Measurements from ENCODE around the gene HABP2. TPM values are rescaled to one million over a fixed set of nuclear protein-coding genes. Genes with fewer than 3 reads are reported as not detected.

Gene HABP2
- total and polyA plus RNA-seq, 2 experiments from 2014 or later: 0.06 TPM; not detected in 1

DNA sequence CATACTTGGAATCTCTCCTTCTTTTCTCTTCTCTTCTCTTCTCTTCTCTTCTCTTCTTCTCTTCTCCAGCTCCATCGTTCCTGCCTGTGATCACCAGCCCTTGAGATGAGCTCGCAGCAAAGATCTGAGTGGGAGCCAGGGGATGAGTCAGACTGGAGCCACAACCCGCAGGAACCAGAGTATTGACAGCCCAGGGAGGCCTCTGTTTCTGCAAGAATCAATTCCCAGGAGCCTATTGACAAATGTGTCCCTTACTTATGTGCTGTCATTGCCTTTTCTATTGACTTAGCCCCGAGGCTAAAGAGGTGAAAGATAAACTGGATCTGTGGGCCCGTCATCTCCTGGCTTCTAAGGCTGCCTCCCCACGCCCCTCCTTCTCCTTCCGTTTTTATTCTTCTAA lies 13.1 kb upstream of the HABP2 start:
- Histone ChIP-seq H3K4me1 (ENCODE audit: low read depth) (peaks cover 4% of the 10 kb centered on the region), H3K27me3 (no peaks in the 10 kb centered on the region), H3K4me3 (no peak overlapping the region), H3K27ac (no peak overlapping the region), H3K36me3 (no peaks in the 10 kb centered on the region), H3K9me3 (ENCODE audit: low read depth) (no peaks in the 10 kb centered on the region)
- peak in 1 of 2 donors; percentile 33 for DNase-seq (ENCODE audit: low read depth in 1 of 2, low spot score in 1 of 2)
- TF ChIP-seq, protein P1, sequence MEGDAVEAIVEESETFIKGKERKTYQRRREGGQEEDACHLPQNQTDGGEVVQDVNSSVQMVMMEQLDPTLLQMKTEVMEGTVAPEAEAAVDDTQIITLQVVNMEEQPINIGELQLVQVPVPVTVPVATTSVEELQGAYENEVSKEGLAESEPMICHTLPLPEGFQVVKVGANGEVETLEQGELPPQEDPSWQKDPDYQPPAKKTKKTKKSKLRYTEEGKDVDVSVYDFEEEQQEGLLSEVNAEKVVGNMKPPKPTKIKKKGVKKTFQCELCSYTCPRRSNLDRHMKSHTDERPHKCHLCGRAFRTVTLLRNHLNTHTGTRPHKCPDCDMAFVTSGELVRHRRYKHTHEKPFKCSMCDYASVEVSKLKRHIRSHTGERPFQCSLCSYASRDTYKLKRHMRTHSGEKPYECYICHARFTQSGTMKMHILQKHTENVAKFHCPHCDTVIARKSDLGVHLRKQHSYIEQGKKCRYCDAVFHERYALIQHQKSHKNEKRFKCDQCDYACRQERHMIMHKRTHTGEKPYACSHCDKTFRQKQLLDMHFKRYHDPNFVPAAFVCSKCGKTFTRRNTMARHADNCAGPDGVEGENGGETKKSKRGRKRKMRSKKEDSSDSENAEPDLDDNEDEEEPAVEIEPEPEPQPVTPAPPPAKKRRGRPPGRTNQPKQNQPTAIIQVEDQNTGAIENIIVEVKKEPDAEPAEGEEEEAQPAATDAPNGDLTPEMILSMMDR (IDR thresholded peaks at IDR 0.05; ENCODE audit: low read depth, low read length): no peak

- TF ChIP-seq, protein P1 (IDR thresholded peaks at IDR 0.05; ENCODE audit: low read depth, low read length): no peak
- no peaks in the 10 kb centered on the region for H3K36me3 ChIP-seq
- no peak for DNase-seq (ENCODE audit: low read depth in 1 of 2, low spot score in 1 of 2)
Measured at GRCh38 chr10:113540845-113541548, 11.9 kb upstream of the HABP2 start.

GRCh38 chr10:113541549-113541927 lies 11.3 kb upstream of the HABP2 start:
- TF ChIP-seq, protein P1 (IDR thresholded peaks at IDR 0.05; ENCODE audit: low read depth, low read length): no peak
- no peaks in the 10 kb centered on the region for H3K9me3 ChIP-seq (ENCODE audit: low read depth)
- H3K4me3 ChIP-seq: no peak overlapping the region
- DNase-seq (ENCODE audit: low read depth in 1 of 2, low spot score in 1 of 2): peak in 1 of 2 donors; percentile 29
- no peaks in the 10 kb centered on the region for H3K36me3 ChIP-seq
- H3K27ac ChIP-seq: no peak overlapping the region
- H3K27me3 ChIP-seq: no peaks in the 10 kb centered on the region
- H3K4me1 ChIP-seq (ENCODE audit: low read depth): peaks cover 4% of the 10 kb centered on the region

More at GRCh38 chr10:113540845-113541548, 11.9 kb upstream of the HABP2 start:
- Histone ChIP-seq H3K27ac (no peak overlapping the region), H3K4me3 (no peak overlapping the region), H3K9me3 (ENCODE audit: low read depth) (no peaks in the 10 kb centered on the region), H3K27me3 (no peaks in the 10 kb centered on the region), H3K4me1 (ENCODE audit: low read depth) (peaks cover 4% of the 10 kb centered on the region)

- H3K27me3 ChIP-seq: no peaks in the 10 kb centered on the region
- TF ChIP-seq, protein P1 (IDR thresholded peaks at IDR 0.05; ENCODE audit: low read depth, low read length): no peak
- no peaks in the 10 kb centered on the region for H3K36me3 ChIP-seq
- peaks cover 4% of the 10 kb centered on the region for H3K4me1 ChIP-seq (ENCODE audit: low read depth)
- no peaks in the 10 kb centered on the region for H3K9me3 ChIP-seq (ENCODE audit: low read depth)
- no peak overlapping the region for H3K27ac ChIP-seq
- no peak for DNase-seq (ENCODE audit: low read depth in 1 of 2, low spot score in 1 of 2)
- no peak overlapping the region for H3K4me3 ChIP-seq
Measured at GRCh38 chr10:113543107-113543955, 9.5 kb upstream of the HABP2 start.

- DNase-seq (ENCODE audit: low read depth in 1 of 2, low spot score in 1 of 2): no peak
- no peaks in the 10 kb centered on the region for H3K27me3 ChIP-seq
- H3K9me3 ChIP-seq (ENCODE audit: low read depth): no peaks in the 10 kb centered on the region
- no peaks in the 10 kb centered on the region for H3K36me3 ChIP-seq
- H3K4me1 ChIP-seq (ENCODE audit: low read depth): peaks cover 4% of the 10 kb centered on the region
- H3K4me3 ChIP-seq: no peak overlapping the region
- TF ChIP-seq, protein P1 (IDR thresholded peaks at IDR 0.05; ENCODE audit: low read depth, low read length): no peak
- H3K27ac ChIP-seq: no peak overlapping the region
Measured at GRCh38 chr10:113544392-113544791, 8.5 kb upstream of the HABP2 start.
